ENCODE data around the gene OR6Q1.

The OR6Q1 gene

DNA sequence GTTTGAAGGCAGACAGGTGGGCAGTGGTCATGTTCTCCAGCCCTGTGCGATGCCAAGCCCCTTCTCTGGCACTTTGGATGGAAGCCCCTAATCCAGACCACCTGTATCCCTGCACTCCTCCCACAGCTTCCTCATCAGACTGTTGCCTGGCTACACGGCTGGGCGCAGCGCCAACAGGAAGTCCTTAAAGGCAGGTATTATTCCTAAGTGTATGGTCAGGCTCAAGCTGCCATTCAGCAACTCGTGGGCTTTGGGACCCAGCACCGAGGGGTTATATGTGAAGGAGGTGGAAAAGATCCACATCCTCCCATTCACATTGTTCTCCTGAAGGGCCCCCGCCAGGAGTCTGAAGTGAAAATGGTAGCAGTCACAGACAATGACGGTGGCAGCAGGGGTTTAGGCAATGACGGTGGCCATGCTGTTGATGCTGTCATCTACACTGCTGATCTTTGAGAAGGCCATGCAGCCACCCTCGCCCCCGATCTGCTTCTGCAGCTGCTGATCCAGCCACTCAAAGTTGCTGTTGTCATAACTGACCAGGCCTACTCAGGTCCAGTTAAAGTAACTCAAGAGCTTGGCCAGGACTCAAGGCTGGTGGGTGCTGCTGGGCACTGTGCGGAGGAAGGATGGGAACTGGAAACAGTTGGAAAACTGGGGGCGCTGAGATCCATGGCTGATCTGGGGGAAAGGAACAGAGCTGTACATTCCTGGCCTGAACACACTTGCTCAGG, 27.7 kb downstream of the OR6Q1 start:
- DNase-seq = peak; percentile 7

- peak; percentile 86 for DNase-seq
These were observed 28.2 kb downstream of the OR6Q1 start for GRCh38 chr11:58059007-58059350.

- no peak for DNase-seq
These were observed 29.8 kb downstream of the OR6Q1 start for GRCh38 chr11:58060535-58060934.

- peak; percentile 18 for DNase-seq
These were observed 30.4 kb downstream of the OR6Q1 start for GRCh38 chr11:58060939-58061672.

DNA sequence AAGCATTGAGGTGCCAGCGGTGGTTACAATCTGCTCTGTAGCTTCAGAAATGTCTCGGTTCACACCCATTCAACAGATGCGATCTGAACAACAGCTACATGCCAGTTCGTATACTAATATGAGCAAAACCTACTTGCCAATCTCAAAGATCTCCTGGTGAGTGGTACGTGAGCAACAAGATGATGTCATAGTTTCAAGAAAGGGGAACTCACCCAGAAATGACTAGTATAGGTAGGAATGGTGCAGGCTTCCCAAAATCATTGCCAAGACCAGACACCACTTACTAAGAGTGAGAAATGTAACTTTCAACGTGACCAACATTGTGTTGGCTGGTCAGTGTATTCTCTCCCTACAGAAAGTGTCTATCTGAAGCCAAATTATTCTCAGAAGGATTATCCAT, 31.1 kb downstream of the OR6Q1 start:
- peak; percentile 77 for DNase-seq

DNA sequence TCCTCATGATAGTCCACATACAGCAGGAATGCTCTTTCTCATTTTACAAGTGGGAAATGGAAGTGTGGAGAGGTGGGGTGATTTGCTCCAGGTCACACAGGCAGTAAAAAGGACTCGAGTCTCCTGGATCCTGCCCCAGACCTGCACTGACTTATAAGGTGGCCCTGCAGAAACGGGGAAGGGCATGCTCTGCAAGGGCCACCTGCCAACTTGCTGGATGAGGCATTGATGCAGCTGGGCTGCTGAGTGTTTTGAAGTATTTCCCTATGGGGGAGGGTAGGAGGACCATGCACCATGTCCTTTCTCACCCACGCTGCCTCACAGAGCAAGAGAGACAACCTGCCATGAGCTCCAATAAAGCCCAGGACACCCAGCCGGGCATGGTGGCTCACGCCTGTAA, 36.9 kb downstream of the OR6Q1 start:
- DNase-seq = no peak

GRCh38 chr11:58068655-58069054, 37.9 kb downstream of the OR6Q1 start:
- DNase-seq = no peak

DNA sequence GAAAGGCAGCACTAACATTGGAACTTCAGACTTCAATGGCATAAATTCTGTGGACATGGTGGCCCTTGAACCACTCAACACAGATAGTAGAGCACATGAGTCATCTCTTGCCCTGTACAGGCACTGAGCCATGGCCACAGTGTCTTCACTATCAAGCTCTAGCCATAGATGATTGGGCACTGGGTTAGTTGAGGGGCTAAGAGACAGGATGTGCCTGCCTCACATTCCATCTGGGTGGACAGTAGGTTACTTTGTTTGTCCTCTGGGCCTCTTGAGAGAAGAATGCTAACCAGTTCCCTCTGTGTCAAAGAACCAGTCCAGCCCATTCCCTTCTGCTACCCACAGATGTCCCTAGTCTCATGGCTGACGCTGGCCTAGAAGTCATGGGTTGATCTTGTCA, 39.8 kb downstream of the OR6Q1 start:
- no peak for DNase-seq

DNA sequence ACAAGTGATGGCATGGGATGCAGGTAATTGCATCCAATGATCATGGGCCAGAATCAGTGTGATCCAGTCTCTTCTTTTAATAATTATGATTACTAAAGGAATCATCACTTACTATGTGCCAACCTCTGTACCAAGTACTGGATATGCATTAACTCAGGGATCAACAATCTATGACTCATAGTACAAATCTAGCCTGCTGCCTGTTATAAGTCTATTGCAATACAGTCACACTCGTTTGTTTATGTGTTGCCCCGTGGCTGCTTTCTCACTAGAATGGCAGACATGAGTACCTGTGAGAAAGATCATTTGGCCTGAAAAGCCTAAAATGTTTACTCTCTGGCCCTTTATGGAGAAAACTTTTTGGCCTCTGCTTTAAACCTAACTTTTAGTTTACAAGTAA, 45.0 kb downstream of the OR6Q1 start:
- no peak for DNase-seq

Data from fibroblast of skin of right biceps (primary cell).